Measurements from ENCODE around the gene CFAP20DC. TPM values are rescaled to one million over a fixed set of nuclear protein-coding genes. Genes with fewer than 3 reads are reported as not detected.

The CFAP20DC gene
- total and polyA plus RNA-seq, 7 donors, result 0.03 TPM; not detected in 4

DNA sequence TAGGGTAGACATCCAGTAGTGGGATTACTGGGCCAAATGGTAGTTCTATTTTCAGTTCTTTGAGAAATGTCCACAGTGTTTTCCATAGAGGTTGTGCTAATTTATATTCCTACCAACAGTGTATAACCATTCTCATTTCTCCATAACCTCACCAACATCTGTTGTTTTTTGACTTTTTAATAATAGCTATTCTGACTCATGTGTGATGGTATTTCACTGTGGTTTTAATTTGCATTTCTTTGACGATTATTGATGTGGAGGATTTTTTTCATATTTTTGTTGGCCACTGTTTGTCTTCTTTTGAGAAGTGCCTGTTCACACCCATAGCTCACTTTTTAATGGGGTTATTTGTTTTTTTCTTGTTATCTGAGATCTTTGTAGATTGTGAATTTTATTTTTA, 125.2 kb downstream of the CFAP20DC start:
- intact Hi-C loops (cut with DNase I), result no loop called here
- Histone ChIP-seq H3K9me3 (peaks cover 6% of the 10 kb centered on the region), H3K4me3 (no peak overlapping the region), H3K4me1 (no peaks in the 10 kb centered on the region), H3K36me3 (ENCODE audit: insufficient read depth in 1 of 2, low read depth in 1 of 2) (no peaks in the 10 kb centered on the region), H3K27me3 (ENCODE audit: insufficient read depth in 3 of 3, low read length in 2 of 3) (no peaks in the 10 kb centered on the region), H3K27ac (no peak overlapping the region)
- no peak for ATAC-seq
- 72 to 79% (median 77%) methylated on average over 1 of the region's 1 CpG for WGBS, 3 donors
- DNase-seq, result no peak
- no peak for TF ChIP-seq CTCF (IDR thresholded peaks at IDR 0.05)

GRCh38 chr3:58900386-58900785, 149.4 kb downstream of the CFAP20DC start:
- no peak for TF ChIP-seq CTCF (IDR thresholded peaks at IDR 0.05)
- no peaks in the 10 kb centered on the region for H3K27me3 ChIP-seq (ENCODE audit: insufficient read depth in 3 of 3, low read length in 2 of 3)
- no peaks in the 10 kb centered on the region for H3K4me1 ChIP-seq
- no peaks in the 10 kb centered on the region for H3K9me3 ChIP-seq
- no peaks in the 10 kb centered on the region for H3K36me3 ChIP-seq (ENCODE audit: insufficient read depth in 1 of 2, low read depth in 1 of 2)
- WGBS, 3 donors, result 70 to 76% (median 73%) methylated on average over 1 of the region's 1 CpG
- DNase-seq, result no peak
- H3K4me3 ChIP-seq, result no peak overlapping the region
- no peak for ATAC-seq
- H3K27ac ChIP-seq, result no peak overlapping the region
- intact Hi-C loops (cut with DNase I), result no loop called here

GRCh38 chr3:58899953-58900298, 149.9 kb downstream of the CFAP20DC start:
- H3K27ac ChIP-seq, result no peak overlapping the region
- no peak for ATAC-seq

GRCh38 chr3:58899159-58899952, 150.5 kb downstream of the CFAP20DC start:
- intact Hi-C loops (cut with DNase I), result no loop called here
- no peaks in the 10 kb centered on the region for H3K4me1 ChIP-seq
- no peaks in the 10 kb centered on the region for H3K9me3 ChIP-seq
- H3K27me3 ChIP-seq (ENCODE audit: insufficient read depth in 3 of 3, low read length in 2 of 3), result no peaks in the 10 kb centered on the region
- peak in 2 of 4 donors; percentile 42 for ATAC-seq
- 12 to 18% (median 15%) methylated on average over 8 of the region's 8 CpGs for WGBS, 3 donors
- no peaks in the 10 kb centered on the region for H3K36me3 ChIP-seq (ENCODE audit: insufficient read depth in 1 of 2, low read depth in 1 of 2)
- H3K4me3 ChIP-seq, result no peak overlapping the region
- no peak for TF ChIP-seq CTCF (IDR thresholded peaks at IDR 0.05)
- peak in 1 of 2 donors; percentile 27 for DNase-seq
- no peak overlapping the region for H3K27ac ChIP-seq

More at GRCh38 chr3:58899953-58900298, 149.9 kb downstream of the CFAP20DC start:
- WGBS, 3 donors, result 28 to 36% (median 36%) methylated on average over 2 of the region's 2 CpGs
- Histone ChIP-seq H3K27me3 (ENCODE audit: insufficient read depth in 3 of 3, low read length in 2 of 3) (no peaks in the 10 kb centered on the region), H3K36me3 (ENCODE audit: insufficient read depth in 1 of 2, low read depth in 1 of 2) (no peaks in the 10 kb centered on the region), H3K4me3 (no peak overlapping the region), H3K9me3 (no peaks in the 10 kb centered on the region), H3K4me1 (no peaks in the 10 kb centered on the region)
- intact Hi-C loops (cut with DNase I), result no loop called here
- no peak for DNase-seq
- TF ChIP-seq CTCF (IDR thresholded peaks at IDR 0.05), result no peak

GRCh38 chr3:58898513-58898912, 151.3 kb downstream of the CFAP20DC start:
- no peak for DNase-seq
- no peak for ATAC-seq
- Histone ChIP-seq H3K4me3 (no peak overlapping the region), H3K27ac (no peak overlapping the region), H3K9me3 (no peaks in the 10 kb centered on the region), H3K36me3 (ENCODE audit: insufficient read depth in 1 of 2, low read depth in 1 of 2) (no peaks in the 10 kb centered on the region), H3K27me3 (ENCODE audit: insufficient read depth in 3 of 3, low read length in 2 of 3) (no peaks in the 10 kb centered on the region), H3K4me1 (no peaks in the 10 kb centered on the region)
- intact Hi-C loops (cut with DNase I), result no loop called here
- TF ChIP-seq CTCF (IDR thresholded peaks at IDR 0.05), result no peak
- 88 to 100% (median 91%) methylated on average over 2 of the region's 2 CpGs for WGBS, 3 donors
